PC-9 (cell line): ENCODE measurements around the gene RIMBP2.

Source experiments
- EZH2 ChIP-seq: fragments of 200-600 bp; sonication (generic); IDR thresholded peaks from 2 replicates; pipeline ENCODE4 v1.8.0; 2017; ENCODE audit warnings: antibody characterized with exemption, low read depth
- TF ChIP-seq, protein P1 (sequence below): fragments of 200-600 bp; sonication (generic); conservative IDR thresholded peaks from 2 replicates; pipeline ENCODE4 v1.6.1; 2017; ENCODE audit warnings: mixed run types, antibody characterized with exemption, mild to moderate bottlenecking, moderate library complexity

- TF ChIP-seq, protein P1, sequence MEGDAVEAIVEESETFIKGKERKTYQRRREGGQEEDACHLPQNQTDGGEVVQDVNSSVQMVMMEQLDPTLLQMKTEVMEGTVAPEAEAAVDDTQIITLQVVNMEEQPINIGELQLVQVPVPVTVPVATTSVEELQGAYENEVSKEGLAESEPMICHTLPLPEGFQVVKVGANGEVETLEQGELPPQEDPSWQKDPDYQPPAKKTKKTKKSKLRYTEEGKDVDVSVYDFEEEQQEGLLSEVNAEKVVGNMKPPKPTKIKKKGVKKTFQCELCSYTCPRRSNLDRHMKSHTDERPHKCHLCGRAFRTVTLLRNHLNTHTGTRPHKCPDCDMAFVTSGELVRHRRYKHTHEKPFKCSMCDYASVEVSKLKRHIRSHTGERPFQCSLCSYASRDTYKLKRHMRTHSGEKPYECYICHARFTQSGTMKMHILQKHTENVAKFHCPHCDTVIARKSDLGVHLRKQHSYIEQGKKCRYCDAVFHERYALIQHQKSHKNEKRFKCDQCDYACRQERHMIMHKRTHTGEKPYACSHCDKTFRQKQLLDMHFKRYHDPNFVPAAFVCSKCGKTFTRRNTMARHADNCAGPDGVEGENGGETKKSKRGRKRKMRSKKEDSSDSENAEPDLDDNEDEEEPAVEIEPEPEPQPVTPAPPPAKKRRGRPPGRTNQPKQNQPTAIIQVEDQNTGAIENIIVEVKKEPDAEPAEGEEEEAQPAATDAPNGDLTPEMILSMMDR: no peak
- TF ChIP-seq EZH2: no peak
These were observed 19.6 kb downstream of the RIMBP2 start for GRCh38 chr12:130696379-130697100.
